HL-60 (cell line): Measurements from ENCODE around the gene NCEH1.

ENCODE experiments used
- CTCF ChIP-seq: IDR thresholded peaks from one replicate; pipeline ENCODE4 v1.5.1; 2011; ENCODE audit warnings: low read length, control low read depth, inconsistent platforms; ENCODE audit not compliant: insufficient read depth
- GABPA ChIP-seq: IDR thresholded peaks from 2 replicates; pipeline ENCODE4 v1.6.1; 2012; ENCODE audit warnings: low read depth
- POLR2AphosphoS5 ChIP-seq: IDR thresholded peaks from 2 replicates; pipeline ENCODE4 v1.6.1; 2012; ENCODE audit warnings: low read depth
- REST ChIP-seq: IDR thresholded peaks from 2 replicates; pipeline ENCODE4 v1.6.1; 2012; ENCODE audit warnings: low read depth; ENCODE audit not compliant: insufficient replicate concordance
- SPI1 ChIP-seq: IDR thresholded peaks from 2 replicates; pipeline ENCODE4 v1.6.1; 2012; ENCODE audit warnings: low read depth, mild to moderate bottlenecking, borderline replicate concordance

- TF ChIP-seq POLR2AphosphoS5 (no peak), CTCF (no peak), SPI1 (no peak), GABPA (no peak), REST (no peak)
Observed at GRCh38 chr3:172585954-172586353, 124.9 kb downstream of the NCEH1 start.
